Colon (tissue), 2 donors: ENCODE results near the gene IL22RA2.
A peak's percentile ranks its signal among the peaks of the same experiment; 100 is the strongest.
"Not testable (repeated sequence)": the region's sequence is repeated elsewhere in the genome, so short reads cannot be mapped to it uniquely, and the experiment has no call there.

Experiments
- FAIRE-seq: peaks from 2 replicates; lab custom pipeline; 2012; peaks lifted over from hg19 to GRCh38; lab: Jason Lieb, UNC
- donor health status: control.
- donor health status: control.

The IL22RA2 gene, protein sequence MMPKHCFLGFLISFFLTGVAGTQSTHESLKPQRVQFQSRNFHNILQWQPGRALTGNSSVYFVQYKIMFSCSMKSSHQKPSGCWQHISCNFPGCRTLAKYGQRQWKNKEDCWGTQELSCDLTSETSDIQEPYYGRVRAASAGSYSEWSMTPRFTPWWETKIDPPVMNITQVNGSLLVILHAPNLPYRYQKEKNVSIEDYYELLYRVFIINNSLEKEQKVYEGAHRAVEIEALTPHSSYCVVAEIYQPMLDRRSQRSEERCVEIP

DNA sequence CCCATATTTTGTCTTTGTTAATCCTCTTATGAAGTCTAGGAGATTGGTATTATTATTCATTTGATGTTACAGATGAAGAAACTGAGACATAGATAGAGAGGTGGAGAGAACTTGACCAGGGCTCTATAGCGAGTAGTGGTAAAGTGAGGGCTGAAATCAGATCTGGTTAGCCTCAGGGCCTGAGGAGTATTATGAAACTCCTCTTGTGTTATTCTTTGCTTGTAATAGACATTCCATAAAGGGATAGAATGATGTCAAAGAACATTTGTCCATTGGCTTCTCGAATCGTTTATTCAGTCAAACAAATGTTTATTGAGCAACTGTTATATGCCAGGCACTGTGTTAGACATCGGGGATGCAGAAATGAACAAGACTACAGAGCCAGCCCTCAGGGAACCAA, at the start of gene IL22RA2:
Gene IL22RA2 (minus strand): TSS at position 144 of the 400 bp plus-strand sequence. CDS start 11,895 bp downstream, outside the sequence.
- FAIRE-seq, result no peak

DNA sequence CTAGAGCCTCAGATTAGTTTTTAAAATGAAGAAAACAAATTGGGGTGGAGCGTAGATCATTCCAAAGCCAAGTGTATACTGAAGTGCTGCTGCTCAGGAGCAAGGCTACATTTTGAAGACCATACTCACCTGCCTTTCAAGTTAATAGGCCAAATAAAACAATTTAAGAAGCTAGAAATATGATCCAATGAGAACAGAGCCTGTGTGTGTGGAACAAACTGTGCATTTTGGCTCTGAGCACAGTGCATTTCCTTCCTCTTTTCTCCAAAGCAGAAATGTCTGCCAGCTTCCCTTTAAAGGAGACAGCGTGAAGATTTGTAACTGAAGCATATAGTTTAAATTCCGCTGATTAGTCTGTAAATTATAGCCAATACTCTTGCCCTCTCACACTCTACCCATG, 48.9 kb upstream of the IL22RA2 start:
- FAIRE-seq, result no peak

DNA sequence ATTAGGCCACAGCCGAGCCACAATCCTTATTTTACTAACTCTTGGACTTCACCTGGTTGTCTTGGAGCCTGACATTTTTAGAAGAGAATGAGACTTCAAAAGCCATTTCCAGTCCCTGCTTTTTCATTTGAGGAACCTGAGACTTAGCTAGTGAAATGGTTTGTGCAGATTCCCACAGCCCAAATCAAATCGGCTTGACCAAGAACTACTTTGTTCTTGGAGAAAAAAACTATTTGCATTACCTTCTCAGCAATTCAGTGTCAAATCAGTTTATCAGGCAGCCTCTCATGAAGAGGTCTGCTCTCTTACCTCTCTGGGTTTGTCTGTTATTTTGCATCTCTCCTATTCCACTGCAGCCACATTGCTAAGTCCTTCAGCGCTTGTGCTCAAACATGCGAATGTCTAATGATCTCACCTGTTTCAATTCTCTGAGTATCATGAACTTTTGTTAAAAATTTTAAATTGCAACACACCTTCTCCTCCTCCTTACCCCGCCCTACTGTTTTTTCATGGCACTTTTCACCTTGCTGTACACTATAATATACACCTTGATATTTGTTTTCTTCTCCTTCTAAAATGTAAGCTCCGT, 46.3 kb upstream of the IL22RA2 start:
- no peak for FAIRE-seq

DNA sequence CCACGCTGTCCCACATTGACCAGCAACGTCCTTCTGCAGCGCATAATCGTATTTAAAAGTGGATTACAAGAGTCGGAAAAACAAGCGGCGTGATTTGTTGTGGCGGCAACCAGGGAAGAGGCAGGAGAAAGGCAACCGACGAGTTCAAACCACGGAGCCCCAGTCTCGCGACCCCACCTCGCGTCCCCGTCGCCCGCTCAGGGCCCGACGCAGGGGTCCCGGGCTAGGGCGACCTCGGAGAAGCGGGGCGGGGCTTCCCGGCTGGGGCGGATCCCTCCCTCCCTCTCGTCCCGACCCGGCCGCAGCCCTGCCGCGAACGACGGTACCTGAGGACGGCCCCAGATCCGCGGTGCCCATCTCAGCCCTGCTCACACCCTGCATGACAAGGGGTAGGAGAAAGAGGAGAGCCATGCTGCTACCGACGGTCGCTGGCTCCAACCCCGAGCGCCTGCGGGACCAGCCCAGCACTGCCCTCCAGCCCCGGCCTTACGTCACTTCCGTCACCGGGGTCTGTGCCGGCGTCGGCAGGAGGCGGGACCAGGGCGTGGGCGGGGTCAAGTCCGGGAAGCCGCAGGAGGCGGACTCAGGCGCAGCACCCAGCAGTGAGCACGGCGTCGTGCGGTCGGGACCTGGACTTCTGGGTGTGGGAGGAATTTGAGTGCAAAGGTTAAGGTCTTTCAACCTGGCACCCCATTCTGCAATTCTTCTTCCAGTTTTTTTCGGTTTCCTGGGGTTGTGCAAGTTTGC, 45.6 kb upstream of the IL22RA2 start, which contains the start of gene IFNGR1:
Gene IFNGR1 (minus strand): TSS at position 469 of the 747 bp plus-strand sequence. CDS start 58 bp downstream, at position 411.
- peak; percentile 21 for FAIRE-seq

DNA sequence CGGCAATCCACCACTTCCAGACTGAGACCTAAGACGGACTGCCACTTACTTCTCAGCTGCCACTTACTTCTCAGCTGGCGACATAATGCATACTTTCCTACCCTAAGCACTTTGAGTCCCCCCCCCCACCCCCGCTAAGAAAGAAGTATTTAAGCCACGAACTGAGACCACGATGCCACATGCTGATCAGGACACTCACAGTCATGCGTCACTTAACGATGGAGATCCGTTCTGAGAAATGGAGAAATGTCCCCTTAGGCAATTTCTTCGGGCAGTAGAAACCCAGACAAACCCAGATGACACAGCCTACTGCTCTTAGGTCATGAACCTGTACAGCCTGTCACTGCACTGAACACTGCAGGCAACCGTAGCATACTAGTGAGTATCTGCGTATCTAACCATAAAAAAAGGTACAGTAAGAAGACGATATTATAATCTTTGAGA, 45.1 kb upstream of the IL22RA2 start:
- FAIRE-seq, result no peak

DNA sequence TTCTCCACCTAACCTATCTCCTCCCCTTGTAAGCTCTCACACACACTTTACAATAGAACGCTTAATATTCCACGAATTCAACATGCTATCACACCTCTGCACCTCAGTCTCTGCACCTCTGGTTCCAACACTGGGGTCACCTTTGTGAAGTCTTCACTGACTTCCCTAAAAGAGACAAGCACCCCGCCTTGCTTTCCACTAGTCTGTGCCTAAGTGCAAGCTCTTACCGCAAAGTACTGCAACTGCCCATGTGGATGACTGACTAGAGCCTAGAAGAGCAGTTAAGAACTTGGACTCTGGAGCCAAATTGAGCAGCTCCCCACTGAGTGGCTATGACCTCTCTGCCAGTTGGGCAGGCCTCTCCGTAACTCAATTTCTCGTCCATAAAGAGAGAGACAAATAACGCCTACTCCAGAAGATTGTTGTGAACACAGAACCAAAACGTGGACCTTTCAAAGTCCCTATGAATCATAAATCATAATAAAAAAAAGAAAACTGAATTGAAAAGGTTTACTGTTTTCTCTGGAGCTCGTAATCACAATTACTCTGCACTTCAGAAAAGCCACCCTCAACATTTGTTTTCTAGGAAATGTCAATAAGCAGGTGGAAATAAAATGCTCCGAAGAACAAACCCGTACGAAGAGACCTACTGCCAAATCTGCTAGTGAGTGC, 44.5 kb upstream of the IL22RA2 start:
- no peak for FAIRE-seq

DNA sequence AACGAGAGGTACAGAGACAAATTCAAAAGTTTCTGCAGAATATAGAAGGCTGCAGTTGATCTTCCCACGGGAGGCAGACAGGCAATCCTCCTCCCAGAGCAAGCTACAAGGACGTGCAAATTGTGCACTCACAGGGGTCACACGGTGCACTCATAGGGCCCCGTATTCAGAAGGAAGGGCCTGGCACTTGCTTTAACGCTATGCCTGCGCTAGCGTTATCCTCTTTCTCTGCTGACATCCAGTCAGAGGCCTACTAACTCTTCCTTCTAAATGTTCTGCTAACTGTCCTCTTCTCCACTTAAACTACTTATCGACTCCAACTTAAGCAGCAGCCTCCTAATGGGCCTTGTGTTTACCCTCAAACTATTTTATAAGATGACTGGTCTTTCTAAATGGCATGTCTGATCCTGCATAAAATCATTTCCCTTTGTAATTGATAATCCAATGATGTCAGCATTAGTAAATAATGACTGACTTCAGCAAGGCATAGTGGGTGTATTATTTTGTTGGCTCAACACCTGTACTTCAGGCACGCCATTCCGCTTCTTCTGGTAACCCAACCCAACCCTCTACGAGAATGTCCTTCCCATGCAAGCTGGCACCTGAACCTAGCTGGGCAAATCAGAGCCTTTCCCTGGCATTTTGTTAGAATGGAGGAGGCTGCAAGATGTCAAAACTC, 43.6 kb upstream of the IL22RA2 start:
- no peak for FAIRE-seq

DNA sequence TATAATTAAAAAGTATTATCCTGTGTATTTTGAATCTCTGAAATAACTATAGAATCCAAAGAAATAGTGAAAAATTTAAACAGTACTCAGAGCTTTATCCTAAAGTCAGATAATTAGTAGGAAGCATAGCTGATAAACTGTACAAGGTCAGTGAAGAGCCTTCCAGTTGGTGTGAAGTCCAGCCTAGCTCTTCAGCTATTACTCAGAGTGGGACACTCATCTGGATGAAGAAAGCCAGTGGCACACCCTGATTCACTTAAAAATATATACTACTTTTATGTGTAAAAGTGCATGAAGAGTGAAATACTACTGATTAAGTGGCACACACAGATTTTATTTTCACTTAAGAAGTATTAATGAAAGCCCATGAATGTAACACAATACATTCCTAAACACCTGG, 42.7 kb upstream of the IL22RA2 start:
- no peak for FAIRE-seq

DNA sequence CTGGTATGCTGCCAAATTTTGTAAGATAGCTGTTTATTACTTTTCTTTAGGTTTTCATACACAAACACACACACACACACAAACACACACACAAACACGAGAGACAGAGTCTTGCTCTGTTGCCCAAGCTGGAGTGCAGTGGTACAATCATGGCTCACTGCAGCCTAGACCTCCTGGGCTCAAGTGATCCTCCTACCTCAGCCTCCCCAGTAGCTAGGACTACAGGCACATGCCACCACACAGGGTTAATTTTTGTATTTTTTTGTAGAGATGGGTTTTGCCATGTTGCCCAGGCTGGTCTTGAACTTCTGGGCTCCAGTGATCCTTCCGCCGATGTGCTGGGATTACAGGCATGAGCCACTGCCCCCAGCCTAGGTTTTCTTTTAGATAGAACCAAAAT, 42.2 kb upstream of the IL22RA2 start:
- not testable (repeated sequence) for FAIRE-seq

DNA sequence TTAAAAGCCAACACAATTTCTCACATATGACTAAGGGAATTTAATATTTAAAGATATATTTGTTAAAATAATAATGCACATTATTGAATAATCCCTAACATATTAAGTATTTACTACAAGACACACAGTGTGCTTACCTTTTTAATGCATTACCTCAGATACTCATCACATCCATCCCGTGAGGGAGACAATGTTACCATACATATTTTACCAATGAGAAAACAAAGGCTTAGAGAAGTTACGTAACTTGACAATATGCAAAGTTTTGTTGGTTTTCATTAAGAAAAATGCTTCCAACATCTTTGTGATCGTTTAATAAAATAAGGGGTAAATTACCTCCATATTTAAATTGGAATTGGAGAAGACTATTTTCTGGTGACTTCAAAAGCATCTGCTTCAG, 41.5 kb upstream of the IL22RA2 start:
- no peak for FAIRE-seq

DNA sequence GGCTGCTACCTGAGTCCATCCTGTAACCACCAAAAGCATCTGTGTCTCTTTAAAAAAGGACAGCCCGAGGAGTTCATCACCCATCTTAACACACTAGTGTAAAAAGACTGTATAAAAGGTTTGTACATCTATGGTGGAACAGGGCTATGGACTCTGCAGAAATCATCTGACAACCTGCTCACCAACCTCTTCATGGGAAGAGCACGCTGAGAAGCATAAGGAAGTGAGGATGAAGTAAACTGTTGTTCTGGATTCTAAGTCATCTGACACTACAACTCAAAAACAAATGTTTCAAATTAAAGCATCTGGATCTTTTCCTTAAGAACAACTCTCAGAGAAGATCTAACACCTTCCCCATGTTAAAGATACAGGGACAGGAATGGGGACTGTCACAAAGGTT, 40.4 kb upstream of the IL22RA2 start:
- no peak for FAIRE-seq

DNA sequence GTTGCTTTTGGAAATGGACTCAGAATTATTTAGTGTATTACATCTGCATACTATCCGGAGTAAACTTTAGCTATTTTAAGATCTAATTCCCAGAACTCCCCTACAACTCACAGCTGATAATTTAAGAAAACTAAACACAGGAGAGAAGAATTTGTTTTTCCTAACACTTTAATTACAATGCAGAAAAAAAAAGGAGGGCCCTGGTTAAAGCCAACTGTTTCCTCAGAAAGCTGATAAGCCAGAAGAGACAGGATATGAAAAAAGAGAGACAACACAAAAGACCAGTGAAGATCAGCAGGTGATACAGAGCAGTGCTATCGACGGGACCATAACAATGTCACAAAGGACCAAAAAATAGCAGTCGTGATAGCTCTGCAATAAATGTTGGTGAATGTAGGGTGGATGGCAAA, 39.9 kb upstream of the IL22RA2 start:
- no peak for FAIRE-seq

DNA sequence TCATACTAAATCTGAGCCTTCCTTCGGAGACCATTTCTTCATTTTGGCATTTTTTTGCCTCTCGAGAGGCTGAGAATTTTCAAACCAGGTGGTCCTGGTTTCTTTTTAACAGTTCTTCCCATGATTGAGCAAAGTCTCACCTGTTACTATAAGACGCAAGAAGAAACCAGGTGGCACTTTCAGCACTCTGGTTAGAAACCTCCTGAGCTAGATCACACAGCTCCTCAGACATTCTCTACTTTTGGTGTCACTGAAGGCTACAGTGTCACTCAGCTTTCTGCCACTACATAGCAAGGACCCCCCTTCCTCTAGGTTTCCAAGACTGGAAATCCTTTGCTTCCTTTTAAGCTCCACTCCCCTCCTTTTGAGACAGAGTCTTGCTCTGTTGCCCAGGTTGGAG, 38.5 kb upstream of the IL22RA2 start:
- FAIRE-seq, result no peak

DNA sequence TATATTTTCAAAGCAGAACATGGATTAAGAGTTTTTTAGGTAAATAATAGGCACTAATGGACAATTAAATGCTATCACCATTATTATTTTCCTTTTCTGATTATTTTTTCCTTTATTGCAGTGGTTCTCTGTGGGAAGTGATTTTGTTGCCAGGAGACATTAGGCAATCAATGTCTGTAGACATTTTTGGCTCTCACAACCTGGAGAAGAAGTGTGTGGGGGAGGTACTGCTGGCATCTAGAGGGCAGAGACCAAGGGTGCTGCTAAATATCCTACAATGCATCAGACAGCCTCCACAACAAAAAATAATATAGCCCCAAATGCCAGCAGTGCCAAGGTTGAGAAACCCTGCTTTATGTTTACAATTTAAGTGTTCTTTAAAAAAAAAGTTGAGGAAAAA, 37.5 kb upstream of the IL22RA2 start:
- FAIRE-seq, result no peak

DNA sequence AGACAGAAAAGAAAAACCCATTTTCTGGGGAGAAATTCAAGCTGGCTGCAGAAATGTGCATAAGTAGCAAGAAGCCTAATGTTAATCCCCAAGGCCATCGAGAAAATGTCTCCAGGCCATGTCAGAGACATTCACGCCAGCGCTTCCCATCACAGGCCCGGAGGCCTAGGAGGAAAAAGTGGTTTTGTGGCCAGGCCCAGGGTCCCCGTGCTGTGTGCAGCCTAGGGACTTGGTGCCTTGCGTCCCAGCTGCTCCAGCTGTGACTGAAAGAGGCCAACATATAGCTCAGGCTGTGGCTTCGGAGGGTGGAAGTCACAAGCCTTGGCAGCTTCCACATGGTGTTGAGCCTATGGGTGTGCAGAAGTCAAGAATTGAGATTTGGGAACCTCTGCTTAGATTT, 34.8 kb upstream of the IL22RA2 start:
- FAIRE-seq, result no peak

DNA sequence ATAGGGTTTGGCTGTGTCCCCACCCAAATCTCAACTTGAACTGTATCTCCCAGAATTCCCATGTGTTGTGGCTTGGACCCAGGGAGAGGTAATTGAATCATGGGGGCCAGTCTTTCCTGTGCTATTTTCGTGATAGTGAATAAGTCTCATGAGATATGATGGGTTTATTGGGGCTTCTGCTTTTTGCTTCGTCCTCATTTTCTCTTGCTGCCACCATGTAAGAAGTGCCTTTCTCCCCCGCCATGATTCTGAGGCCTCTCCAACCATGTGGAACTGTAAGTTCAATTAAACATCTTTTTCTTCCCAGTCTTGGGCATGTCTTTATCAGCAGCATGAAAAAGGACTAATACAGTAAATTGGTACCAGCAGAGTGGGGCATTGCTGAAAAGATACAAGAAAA, 34.0 kb upstream of the IL22RA2 start:
- FAIRE-seq, result not testable (repeated sequence)

DNA sequence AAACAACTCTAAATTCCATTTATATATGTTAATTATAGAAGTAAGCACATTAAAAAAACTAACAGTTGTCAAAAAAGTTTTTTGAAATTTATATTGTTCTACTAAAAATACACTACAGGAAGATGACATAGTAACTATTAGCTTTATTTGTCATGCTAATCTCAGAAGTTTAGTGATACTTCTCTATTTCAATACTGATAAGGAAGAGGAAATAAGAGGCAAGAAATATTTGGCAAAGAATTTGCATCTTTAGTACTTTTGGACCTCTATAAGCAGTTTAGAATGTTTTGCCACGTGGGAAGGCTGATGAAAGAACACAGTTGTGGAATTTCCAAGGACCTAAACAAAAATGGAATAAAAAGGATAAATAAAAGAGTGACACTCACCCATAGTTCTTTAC, 33.1 kb upstream of the IL22RA2 start:
- peak; percentile 72 for FAIRE-seq

DNA sequence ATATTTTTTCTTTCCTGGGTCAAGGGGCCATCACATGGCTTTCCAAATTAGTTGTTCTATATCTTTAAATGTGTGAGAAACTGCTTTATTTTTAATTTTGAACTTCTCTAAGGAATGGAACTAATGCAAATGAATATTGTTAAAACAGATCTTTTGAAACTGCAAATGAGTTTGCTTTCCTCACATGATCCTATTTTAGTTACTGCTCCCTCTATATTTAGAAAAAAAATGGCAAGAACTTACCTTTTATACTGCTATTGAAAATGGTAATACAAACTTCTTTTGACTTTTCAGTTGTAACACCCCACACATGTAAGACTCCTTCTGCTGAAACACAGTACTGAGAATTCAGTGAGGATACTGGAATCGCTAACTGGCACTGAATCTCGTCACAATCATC, 29.8 kb upstream of the IL22RA2 start:
- no peak for FAIRE-seq

DNA sequence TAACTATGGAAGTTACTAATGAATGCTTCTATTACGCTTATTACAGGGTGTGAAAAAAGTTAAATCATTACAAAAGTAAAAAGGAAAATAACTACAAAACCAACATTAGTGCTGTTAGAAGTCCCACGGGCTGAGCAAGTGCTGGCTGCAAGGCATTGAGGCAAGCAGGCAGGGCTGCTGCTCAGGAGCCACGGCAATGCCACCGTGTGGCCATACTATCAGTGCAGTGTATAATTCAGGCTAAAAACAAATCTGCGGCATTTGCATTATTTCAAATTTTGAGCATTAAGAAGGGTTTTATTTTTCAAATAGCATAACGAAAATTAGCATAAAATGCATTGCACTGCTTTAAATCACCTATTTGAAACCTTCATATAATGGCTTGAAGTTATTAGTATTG, 28.6 kb upstream of the IL22RA2 start:
- no peak for FAIRE-seq

DNA sequence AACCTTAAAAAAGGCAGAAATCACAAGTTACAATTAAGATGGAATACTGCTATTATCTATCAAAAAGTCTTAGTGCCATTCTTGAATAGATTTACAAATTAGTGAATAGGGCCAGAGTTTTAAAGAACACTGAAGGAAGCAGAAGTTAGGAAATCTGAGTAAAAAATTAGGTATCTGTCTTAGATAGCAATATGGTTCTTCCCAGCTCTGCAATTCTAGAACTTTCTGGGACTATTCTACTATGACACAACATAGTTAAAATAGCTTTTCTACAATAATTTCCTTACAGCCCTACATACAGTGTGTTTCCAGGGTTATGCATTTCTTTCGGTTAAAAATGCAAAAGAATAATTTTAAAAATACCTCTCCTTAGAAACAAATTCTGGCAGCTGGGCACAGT, 27.6 kb upstream of the IL22RA2 start:
- FAIRE-seq, result no peak

DNA sequence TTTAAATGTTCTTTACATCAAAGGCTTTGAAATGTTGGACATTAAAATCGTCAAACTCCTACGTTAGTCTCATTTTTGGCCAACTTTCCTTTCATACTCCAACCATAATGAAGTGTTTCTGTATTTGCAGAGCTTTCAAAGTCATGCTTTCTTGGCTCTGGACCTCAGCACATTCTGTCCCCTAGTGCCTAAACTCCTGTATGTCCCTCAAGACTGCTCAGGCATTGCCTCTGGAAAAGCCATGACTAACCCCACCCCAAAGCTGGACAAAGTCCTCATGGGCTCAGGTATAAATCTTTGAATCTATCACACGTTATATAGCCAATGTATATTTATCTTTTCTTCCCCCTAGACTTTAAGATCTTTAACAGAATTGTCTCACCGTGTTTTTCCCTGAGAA, 26.8 kb upstream of the IL22RA2 start:
- FAIRE-seq, result no peak
